SJCRH30 (cell line): ENCODE measurements around the gene YKT6. TPM values are rescaled to one million over a fixed set of nuclear protein-coding genes. Genes with fewer than 3 reads are reported as not detected.

ENCODE experiments used
- DNase-seq, 2 experiments: peaks; one replicate each; pipeline ENCODE4 v3.0.0-alpha.2; 2015 to 2020
- H3K27ac ChIP-seq: fragments of 250-450 bp; sonication (Bioruptor Pico); 2 replicates; pipeline ENCODE4 v1.5.1; 2020; ENCODE audit warnings: mild to moderate bottlenecking, moderate library complexity
- H3K27me3 ChIP-seq: fragments of 250-450 bp; sonication (Bioruptor Pico); 2 replicates; pipeline ENCODE4 v1.5.1; 2020; ENCODE audit warnings: mild to moderate bottlenecking, moderate library complexity
- H3K36me3 ChIP-seq: fragments of 250-450 bp; sonication (Bioruptor Pico); 2 replicates; pipeline ENCODE4 v1.5.1; 2020; ENCODE audit warnings: mild to moderate bottlenecking, moderate library complexity
- H3K4me1 ChIP-seq: fragments of 250-450 bp; sonication (Bioruptor Pico); 2 replicates; pipeline ENCODE4 v1.5.1; 2020; ENCODE audit warnings: mild to moderate bottlenecking, moderate library complexity
- H3K4me3 ChIP-seq: fragments of 250-450 bp; sonication (Bioruptor Pico); 2 replicates; pipeline ENCODE4 v1.5.1; 2020; ENCODE audit warnings: mild to moderate bottlenecking, moderate library complexity
- H3K9me3 ChIP-seq: fragments of 250-450 bp; sonication (Bioruptor Pico); replicated peaks from 2 replicates; pipeline ENCODE4 v1.5.1; 2020; ENCODE audit warnings: mild to moderate bottlenecking, moderate library complexity
- total RNA-seq: library from RNA; depleted of rRNA; stranded (reverse); fragments of >200 nt; shearing (Covaris generic); gene quantifications from 2 replicates; pipeline ENCODE4 v1.2.3, GENCODE V29; 2014; rRNA removed

Gene YKT6
- total RNA-seq, result 98.6 and 101 TPM in 2 replicates

DNA sequence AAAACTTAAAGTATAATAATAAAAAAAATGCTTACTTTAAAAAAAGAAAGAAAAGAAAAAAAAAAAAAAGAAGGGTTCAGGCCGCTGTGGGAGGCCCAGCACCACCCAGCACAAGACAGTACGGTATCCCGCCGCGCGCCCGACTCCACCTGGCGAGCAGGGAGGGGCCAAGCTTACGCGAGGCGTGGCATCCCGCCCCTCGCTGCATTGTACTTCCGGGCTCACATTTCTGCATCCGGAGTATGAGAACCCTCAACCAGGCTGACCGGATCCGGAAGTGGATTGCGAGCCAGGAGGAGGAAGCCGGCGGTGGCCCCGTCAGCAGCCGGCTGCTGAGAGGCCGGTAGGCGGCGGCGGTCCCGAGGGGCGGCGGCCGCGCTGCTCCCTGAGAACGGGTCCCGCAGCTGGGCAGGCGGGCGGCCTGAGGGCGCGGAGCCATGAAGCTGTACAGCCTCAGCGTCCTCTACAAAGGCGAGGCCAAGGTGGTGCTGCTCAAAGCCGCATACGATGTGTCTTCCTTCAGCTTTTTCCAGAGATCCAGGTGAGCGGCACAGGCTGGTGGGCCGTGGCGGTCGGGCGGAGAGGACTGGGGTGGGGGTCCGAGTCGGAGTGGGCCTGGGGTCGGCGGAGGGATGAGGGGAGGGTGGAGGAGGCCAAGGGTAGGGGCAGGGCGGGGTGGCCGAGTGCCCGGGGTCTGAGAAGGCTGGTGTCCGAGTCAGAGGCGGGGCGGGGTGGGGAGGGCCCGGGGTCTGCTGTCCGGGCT lies at the start of gene YKT6:
YKT6 (plus strand) TSS at position 280 of the 763 bp plus-strand sequence; CDS start at position 438, 158 bp downstream.
- peaks cover 10% of the 10 kb centered on the region for H3K4me1 ChIP-seq
- H3K9me3 ChIP-seq, result no peaks in the 10 kb centered on the region
- peak within 1 kb of the TSS; percentile 11; the same call in 1 of the 2 replicates for H3K27ac ChIP-seq
- no peaks in the 10 kb centered on the region for H3K27me3 ChIP-seq
- H3K4me3 ChIP-seq, result peak within 1 kb of the TSS; percentile 71
- peaks cover 6% of the 10 kb centered on the region for H3K36me3 ChIP-seq
- DNase-seq, result peak; percentile 97 to 98

GRCh38 chr7:44151956-44152355 lies 48.8 kb upstream of the YKT6 start:
- H3K4me3 ChIP-seq, result no peak overlapping the region
- peaks cover 30% of the 10 kb centered on the region for H3K4me1 ChIP-seq
- no peaks in the 10 kb centered on the region; the same call in 1 of the 2 replicates for H3K27me3 ChIP-seq
- no peak for DNase-seq
- no peak overlapping the region for H3K27ac ChIP-seq
- no peaks in the 10 kb centered on the region for H3K9me3 ChIP-seq
- H3K36me3 ChIP-seq, result no peaks in the 10 kb centered on the region

DNA sequence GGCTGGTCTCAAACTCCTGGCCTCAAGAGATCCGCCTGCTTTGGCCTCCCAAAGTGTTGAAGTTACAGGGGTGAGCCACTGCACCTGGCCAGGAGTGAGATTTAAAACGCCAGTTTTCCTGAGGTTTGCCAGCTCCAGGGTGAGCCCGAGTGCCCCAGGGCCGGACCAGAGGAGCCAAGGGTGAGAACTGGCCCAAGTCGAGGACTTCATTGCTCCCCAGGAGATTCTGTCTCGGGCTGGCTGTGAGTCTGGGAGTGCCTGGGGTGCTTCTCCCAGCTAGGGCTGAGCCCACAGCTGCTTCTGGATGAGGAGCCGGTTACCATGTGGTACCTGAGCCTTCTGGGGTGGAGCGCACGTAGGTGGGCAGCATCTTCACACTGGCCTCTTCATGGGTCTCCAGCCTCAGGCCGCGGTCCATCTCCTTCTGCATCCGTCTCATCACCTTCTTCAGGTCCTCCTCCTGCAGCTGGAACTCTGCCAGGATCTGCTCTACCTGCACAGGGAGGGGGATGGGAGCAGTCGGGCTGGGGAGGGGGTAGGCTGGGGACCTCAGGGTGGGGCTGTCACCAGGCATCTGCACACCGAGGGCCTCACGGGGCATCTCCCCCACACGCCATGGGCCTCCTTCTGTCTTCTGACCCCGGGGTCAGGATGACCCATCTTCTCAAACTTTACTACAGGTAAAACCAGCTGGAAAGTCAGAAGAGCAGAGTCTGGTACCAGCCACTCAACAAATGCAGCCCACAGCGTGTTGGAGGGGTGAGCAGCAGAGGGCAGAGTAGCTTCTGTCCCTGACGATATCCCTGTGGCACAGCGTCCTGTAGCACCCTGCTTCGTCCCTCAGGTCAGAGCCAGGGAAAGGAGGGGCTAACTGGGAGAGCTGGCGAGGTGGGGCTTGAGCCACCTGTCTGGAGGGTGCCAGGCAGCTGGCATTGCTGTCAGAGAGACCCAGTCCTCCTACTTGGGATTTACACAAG lies 47.5 kb upstream of the YKT6 start:
- DNase-seq, result no peak
- H3K4me1 ChIP-seq, result peaks cover 30% of the 10 kb centered on the region
- no peaks in the 10 kb centered on the region for H3K36me3 ChIP-seq
- H3K27me3 ChIP-seq, result no peaks in the 10 kb centered on the region; the same call in 1 of the 2 replicates
- H3K4me3 ChIP-seq, result no peak overlapping the region
- no peaks in the 10 kb centered on the region for H3K9me3 ChIP-seq
- no peak overlapping the region for H3K27ac ChIP-seq

GRCh38 chr7:44153948-44154335 lies 46.8 kb upstream of the YKT6 start:
- no peak overlapping the region for H3K27ac ChIP-seq
- H3K4me3 ChIP-seq, result no peak overlapping the region
- peaks cover 30% of the 10 kb centered on the region for H3K4me1 ChIP-seq
- no peak for DNase-seq
- no peaks in the 10 kb centered on the region for H3K9me3 ChIP-seq
- no peaks in the 10 kb centered on the region for H3K36me3 ChIP-seq
- H3K27me3 ChIP-seq, result no peaks in the 10 kb centered on the region; the same call in 1 of the 2 replicates

DNA sequence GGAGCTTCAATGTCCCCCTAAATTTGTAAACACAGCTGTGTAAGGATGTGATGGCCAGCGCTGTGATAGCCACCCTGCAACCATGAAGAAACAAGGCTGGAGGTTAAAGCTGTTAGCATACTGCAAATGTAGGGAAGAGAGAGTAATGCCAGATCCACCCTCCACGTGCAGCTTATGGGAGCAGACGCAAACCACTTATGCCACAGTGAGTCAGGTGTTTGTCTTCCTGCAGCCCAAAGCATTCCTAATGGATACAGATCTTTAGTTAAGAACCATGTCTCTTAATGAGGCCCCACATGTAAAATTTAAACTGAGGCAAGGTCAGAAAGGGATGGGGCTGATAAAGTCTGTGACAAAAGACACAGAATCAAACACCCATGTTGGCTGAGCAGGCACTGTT lies 46.1 kb upstream of the YKT6 start:
- H3K9me3 ChIP-seq, result no peaks in the 10 kb centered on the region
- H3K4me1 ChIP-seq, result peaks cover 27% of the 10 kb centered on the region
- no peaks in the 10 kb centered on the region for H3K36me3 ChIP-seq
- H3K27ac ChIP-seq, result no peak overlapping the region
- no peaks in the 10 kb centered on the region; the same call in 1 of the 2 replicates for H3K27me3 ChIP-seq
- H3K4me3 ChIP-seq, result no peak overlapping the region
- no peak for DNase-seq

DNA sequence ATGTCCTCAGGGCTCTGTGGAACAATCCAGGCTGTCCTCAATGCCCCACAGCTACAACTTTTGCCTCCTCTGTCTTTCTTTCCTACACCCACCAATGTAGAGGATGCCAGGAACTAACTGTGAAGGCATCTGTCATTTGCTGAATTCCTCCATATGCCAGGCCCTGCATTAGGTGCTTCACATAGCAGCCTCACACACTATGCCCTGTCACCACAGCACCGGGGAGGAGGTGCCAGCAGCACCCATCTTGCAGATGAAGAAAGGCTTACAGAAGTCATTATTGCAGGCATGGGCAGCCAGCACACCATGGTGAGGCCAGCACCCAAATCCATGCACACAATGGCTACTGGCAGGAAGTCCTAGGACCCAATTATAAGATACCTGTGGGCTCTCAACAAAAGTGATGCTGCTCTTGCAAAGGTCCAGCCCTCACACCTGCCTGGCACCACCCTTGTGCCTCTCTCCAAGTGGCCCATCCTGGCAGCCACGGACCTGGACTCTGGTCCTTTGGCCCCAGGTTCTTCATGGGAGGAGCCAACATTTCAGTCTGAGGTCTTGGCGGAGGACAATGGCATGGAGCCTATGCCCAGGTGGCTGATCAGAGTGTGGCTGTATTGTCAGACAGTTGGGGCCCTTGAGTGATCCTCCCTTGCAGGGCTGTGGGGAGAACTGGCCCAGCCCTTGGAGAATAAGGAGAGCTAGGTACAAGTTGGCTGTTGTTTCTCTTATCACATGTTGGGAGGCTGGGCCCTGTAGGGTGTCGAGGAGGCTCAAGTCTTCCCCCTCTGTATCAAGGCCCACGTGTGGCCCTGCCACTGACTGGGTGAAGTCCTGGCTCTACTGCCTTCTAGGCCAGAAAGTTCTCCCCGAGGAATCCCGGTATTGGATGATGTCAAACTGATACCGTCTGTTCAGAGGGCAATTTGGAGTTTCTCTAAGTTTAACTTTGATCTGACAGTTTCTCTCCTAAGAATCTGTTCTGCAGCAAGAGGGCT lies 45.3 kb upstream of the YKT6 start:
- Histone ChIP-seq H3K9me3 (no peaks in the 10 kb centered on the region), H3K27ac (no peak overlapping the region), H3K36me3 (no peaks in the 10 kb centered on the region), H3K4me3 (no peak overlapping the region), H3K4me1 (peaks cover 19% of the 10 kb centered on the region), H3K27me3 (no peaks in the 10 kb centered on the region; the same call in 1 of the 2 replicates)
- DNase-seq, result no peak

DNA sequence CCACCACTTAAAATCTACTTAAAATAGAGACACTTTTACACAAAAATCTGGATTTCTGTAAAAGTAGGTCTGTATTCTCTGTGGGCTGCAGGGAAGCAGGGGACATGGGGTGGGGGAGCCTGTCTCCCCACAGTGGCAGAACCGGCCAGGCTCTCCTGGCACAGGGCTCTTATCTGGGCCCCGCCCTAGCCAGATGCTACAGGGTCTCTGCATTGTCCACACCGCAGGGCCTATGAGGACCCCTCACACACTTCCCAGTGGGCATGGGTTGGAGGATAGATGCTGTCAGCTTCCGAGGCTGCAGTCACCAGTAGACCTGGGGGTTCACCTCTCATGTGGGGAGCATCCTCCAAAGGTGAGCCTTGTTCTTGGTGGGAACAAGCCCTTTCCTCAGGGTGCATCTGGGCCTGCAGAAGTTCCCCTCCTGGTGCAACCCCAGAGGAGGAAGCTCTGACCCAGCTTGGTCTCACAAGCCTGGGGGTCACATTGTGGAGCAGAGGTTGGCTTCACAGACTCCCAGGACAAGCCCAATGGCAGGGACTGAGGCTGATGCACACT lies 44.2 kb upstream of the YKT6 start:
- no peaks in the 10 kb centered on the region for H3K36me3 ChIP-seq
- DNase-seq, result no peak
- H3K4me1 ChIP-seq, result peaks cover 8% of the 10 kb centered on the region
- H3K4me3 ChIP-seq, result no peak overlapping the region
- no peaks in the 10 kb centered on the region for H3K9me3 ChIP-seq
- no peaks in the 10 kb centered on the region; the same call in 1 of the 2 replicates for H3K27me3 ChIP-seq
- H3K27ac ChIP-seq, result no peak overlapping the region

GRCh38 chr7:44157116-44158080 lies 43.4 kb upstream of the YKT6 start:
- no peaks in the 10 kb centered on the region for H3K9me3 ChIP-seq
- no peaks in the 10 kb centered on the region for H3K36me3 ChIP-seq
- peaks cover under 1% of the 10 kb centered on the region; the same call in 1 of the 2 replicates for H3K4me1 ChIP-seq
- H3K27ac ChIP-seq, result no peak overlapping the region
- no peak overlapping the region for H3K4me3 ChIP-seq
- no peak for DNase-seq
- no peaks in the 10 kb centered on the region; the same call in 1 of the 2 replicates for H3K27me3 ChIP-seq

GRCh38 chr7:44158096-44158872 lies 42.5 kb upstream of the YKT6 start:
- peaks cover 9% of the 10 kb centered on the region for H3K4me1 ChIP-seq
- no peaks in the 10 kb centered on the region; the same call in 1 of the 2 replicates for H3K27me3 ChIP-seq
- no peak for DNase-seq
- no peak overlapping the region for H3K4me3 ChIP-seq
- no peak overlapping the region for H3K27ac ChIP-seq
- H3K9me3 ChIP-seq, result no peaks in the 10 kb centered on the region
- no peaks in the 10 kb centered on the region for H3K36me3 ChIP-seq

DNA sequence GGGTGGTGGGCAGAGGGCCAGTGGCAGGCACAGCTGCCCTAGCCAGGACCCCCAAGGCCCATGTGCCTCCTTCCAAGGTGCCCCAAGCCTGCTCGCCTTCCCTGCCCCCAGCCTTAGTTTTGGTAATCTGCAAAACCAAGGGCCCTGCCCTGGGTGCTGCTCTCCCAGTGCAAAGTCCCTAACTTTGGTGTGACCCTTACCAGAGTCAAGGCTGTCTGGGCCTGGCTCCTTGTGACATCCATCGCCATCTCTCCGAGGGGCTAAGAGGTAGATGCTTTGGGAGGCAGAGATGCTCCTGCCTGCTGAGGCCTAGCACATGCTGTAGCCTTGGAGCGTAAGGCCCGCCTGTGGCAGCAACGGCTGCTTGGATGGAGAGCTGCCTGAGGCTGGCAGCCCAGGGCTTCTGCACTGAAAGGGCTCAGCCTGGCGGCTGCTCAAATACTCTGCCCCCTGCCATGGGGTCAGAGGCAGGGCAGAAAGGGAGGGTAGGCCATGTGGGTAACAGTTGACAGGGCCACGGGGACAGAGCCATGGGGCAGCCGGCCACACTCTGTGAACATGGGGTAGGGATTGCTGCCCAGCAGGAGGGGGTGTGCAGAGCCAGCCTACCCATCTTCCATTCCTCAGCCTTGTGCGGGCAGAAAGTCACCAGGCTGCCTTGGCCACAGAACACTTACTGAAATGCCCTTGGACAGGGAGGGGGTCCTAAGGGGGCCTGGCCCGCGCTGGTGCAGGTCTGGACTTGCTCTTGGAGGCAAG lies 41.7 kb upstream of the YKT6 start:
- Histone ChIP-seq H3K4me3 (no peak overlapping the region), H3K4me1 (peaks cover 14% of the 10 kb centered on the region), H3K9me3 (no peaks in the 10 kb centered on the region), H3K27me3 (no peaks in the 10 kb centered on the region; the same call in 1 of the 2 replicates), H3K36me3 (no peaks in the 10 kb centered on the region), H3K27ac (no peak overlapping the region)
- DNase-seq, result no peak

GRCh38 chr7:44159824-44160630 lies 40.8 kb upstream of the YKT6 start:
- H3K4me3 ChIP-seq, result no peak overlapping the region
- H3K27me3 ChIP-seq, result no peaks in the 10 kb centered on the region; the same call in 1 of the 2 replicates
- no peak for DNase-seq
- H3K36me3 ChIP-seq, result no peaks in the 10 kb centered on the region
- no peaks in the 10 kb centered on the region for H3K9me3 ChIP-seq
- H3K27ac ChIP-seq, result no peak overlapping the region
- peaks cover 24% of the 10 kb centered on the region for H3K4me1 ChIP-seq
